B cell (primary cell): ENCODE data around the gene INPP5J. TPM values are rescaled to one million over a fixed set of nuclear protein-coding genes. Genes with fewer than 3 reads are reported as not detected.
A peak's percentile ranks its signal among the peaks of the same experiment; 100 is the strongest.

Source experiments
- ATAC-seq: fragments of 200-7000 bp; cut with Tn5 transposase; one replicate; pipeline ENCODE4 v1.10.0; 2021; ENCODE audit warnings: low read depth, mild to moderate bottlenecking, moderate number of reproducible peaks, moderate library complexity
- CTCF ChIA-PET: fragments of 350-600 bp; sonication (Branson Sonifier 250); formaldehyde crosslinking; loops from one replicate; lab custom pipeline; 2021; ENCODE audit warnings: antibody characterized with exemption, inconsistent platforms; lab: Charles Lee
- POLR2A ChIA-PET: fragments of 350-600 bp; sonication (Branson Sonifier 250); formaldehyde crosslinking; loops from one replicate; lab custom pipeline; 2021; ENCODE audit warnings: antibody characterized with exemption; lab: Charles Lee
- DNase-seq: peaks from one replicate; pipeline ENCODE4 v3.0.0; 2013
- H2AFZ ChIP-seq: 2 replicates; pipeline ENCODE4 v1.6.1; 2012; ENCODE audit warnings: mild to moderate bottlenecking, low read depth, low read length; ENCODE audit not compliant: insufficient read depth, poor library complexity, severe bottlenecking
- H3K27ac ChIP-seq, 2 donors: 1 replicate in 1 of 2; 2 replicates in 1 of 2; pipeline ENCODE4 v1.5.1; 2012 to 2013; ENCODE audit warnings: low read length in 2 of 2, mild to moderate bottlenecking in 2 of 2, moderate library complexity in 1 of 2
- H3K27me3 ChIP-seq, 4 experiments: fragments of 200-600 bp in 1 of 4; sonication (generic) in 1 of 4; replicated peaks in 1 of 4; 1 replicate in 2 of 4; 2 replicates in 2 of 4; pipeline versions ENCODE4 v1.6.1 to v1.7.0; 2013 to 2016; ENCODE audit warnings: low read length in 3 of 4, mild to moderate bottlenecking in 2 of 4, mixed read lengths in 1 of 4, moderate library complexity in 1 of 4; ENCODE audit not compliant: insufficient read depth in 4 of 4, control insufficient read depth in 3 of 4; ENCODE audit errors: control extremely low read depth in 1 of 4
- H3K36me3 ChIP-seq, 2 experiments: replicated peaks in 1 of 2; 1 replicate in 1 of 2; 2 replicates in 1 of 2; pipeline versions ENCODE4 v1.6.1 to v1.7.1; 2013; ENCODE audit warnings: low read length in 1 of 2; ENCODE audit not compliant: insufficient read depth in 2 of 2, control insufficient read depth in 1 of 2; ENCODE audit errors: control extremely low read depth in 1 of 2, extremely low read depth in 1 of 2
- H3K4me1 ChIP-seq, 2 donors: fragments of 200-600 bp in 1 of 2; sonication (generic) in 1 of 2; 1 replicate in 1 of 2; 2 replicates in 1 of 2; pipeline versions ENCODE4 v1.5.1 to v1.6.1; 2013 to 2017; ENCODE audit warnings: low read length in 2 of 2; ENCODE audit not compliant: control insufficient read depth in 2 of 2, insufficient read depth in 2 of 2
- H3K4me2 ChIP-seq: replicated peaks from 2 replicates; pipeline ENCODE3; 2012; ENCODE audit warnings: mild to moderate bottlenecking, low read depth, low read length; ENCODE audit not compliant: poor library complexity, severe bottlenecking
- H3K4me3 ChIP-seq, 5 experiments: fragments of 200-600 bp in 1 of 5; sonication (generic) in 1 of 5; 1 replicate in 3 of 5; 2 replicates in 2 of 5; pipeline versions ENCODE4 v1.5.1 to v1.7.0; 2011 to 2016; ENCODE audit warnings: low read length in 4 of 5, mild to moderate bottlenecking in 4 of 5, low read depth in 2 of 5, control low read depth in 1 of 5, moderate library complexity in 1 of 5; ENCODE audit not compliant: insufficient read depth in 1 of 5; ENCODE audit errors: control extremely low read depth in 1 of 5, extremely low read depth in 1 of 5
- H3K79me2 ChIP-seq: fragments of 200-600 bp; sonication (generic); one replicate; pipeline ENCODE4 v1.6.0; 2016; ENCODE audit warnings: low read length; ENCODE audit not compliant: control insufficient read depth, insufficient read depth
- H3K9ac ChIP-seq: fragments of 200-600 bp; sonication (generic); 2 replicates; pipeline ENCODE4 v1.6.1; 2017; ENCODE audit warnings: mild to moderate bottlenecking, low read length, moderate library complexity
- H3K9me3 ChIP-seq, 3 donors: one replicate each; pipeline versions ENCODE4 v1.6.1 to v1.7.1; 2013; ENCODE audit warnings: low read length in 2 of 3; ENCODE audit not compliant: control insufficient read depth in 2 of 3, insufficient read depth in 1 of 3; ENCODE audit errors: control extremely low read depth in 1 of 3
- H4K20me1 ChIP-seq: 2 replicates; pipeline ENCODE4 v1.6.0; 2012; ENCODE audit warnings: mild to moderate bottlenecking, low read length; ENCODE audit not compliant: insufficient read depth, control insufficient read depth, poor library complexity, severe bottlenecking
- H3K27ac Mint-ChIP-seq: one replicate; pipeline ENCODE4 v1.8.0; 2021; ENCODE audit warnings: mixed read lengths
- H3K27me3 Mint-ChIP-seq: one replicate; pipeline ENCODE4 v1.8.0; 2021; ENCODE audit warnings: mixed read lengths
- H3K4me1 Mint-ChIP-seq: one replicate; pipeline ENCODE4 v1.8.0; 2021; ENCODE audit warnings: mixed read lengths
- H3K4me3 Mint-ChIP-seq: one replicate; pipeline ENCODE4 v1.8.0; 2021; ENCODE audit warnings: mixed read lengths
- H3K9me3 Mint-ChIP-seq: one replicate; pipeline ENCODE4 v1.8.0; 2022; ENCODE audit warnings: mixed read lengths; ENCODE audit not compliant: insufficient read depth
- EZH2 ChIP-seq: IDR thresholded peaks from 2 replicates; pipeline ENCODE4 v1.6.1; 2012; ENCODE audit warnings: borderline replicate concordance, low read depth, mild to moderate bottlenecking, moderate library complexity, low read length; ENCODE audit not compliant: insufficient read depth, poor library complexity, severe bottlenecking
- WGBS: methylation state at CpG from one replicate; pipeline ENCODE4 v1.1.5; 2013; ENCODE audit warnings: missing lambda C conversion rate; ENCODE audit not compliant: insufficient coverage; 5-methylcytosine and 5-hydroxymethylcytosine counted together
- intact Hi-C: fragments of 100-400 bp; cut with micrococcal nuclease; formaldehyde crosslinking; loops from one replicate; pipeline ENCODE4 v1.10.0; 2022
- polyA plus RNA-seq: library from polyadenylated mRNA; depleted of rRNA; stranded (reverse); fragments of >200 nt; gene quantifications from 2 replicates; pipeline ENCODE4 v1.2.3, GENCODE V29; 2012
- total RNA-seq, 2 donors: library from RNA; stranded (reverse); fragments of 120-200 nt in 1 of 2; gene quantifications; 1 replicate in 1 of 2; 2 replicates in 1 of 2; pipeline versions ENCODE4 v1.2.3 to v1.2.4, GENCODE V29; 2013 to 2022
- TF ChIP-seq, protein P1 (sequence below): fragments of 200-600 bp; IDR thresholded peaks from one replicate; pipeline ENCODE4 v1.8.0; 2022; ENCODE audit warnings: antibody characterized with exemption, mild to moderate bottlenecking

Gene INPP5J
- total and polyA plus RNA-seq, 2 donors (not counting 1 experiment from before 2014, with no cell fraction given): 0.07 to 0.52 TPM

GRCh38 chr22:31148953-31149627, 26.3 kb downstream of the INPP5J start:
- H3K9ac ChIP-seq: no peak overlapping the region
- no peaks in the 10 kb centered on the region for H3K79me2 ChIP-seq
- peak; percentile 57 for DNase-seq
- peaks cover 1 to 10% (median 4%) of the 10 kb centered on the region in 3 donors for H3K9me3 ChIP-seq
- intact Hi-C loops: loop anchor here (2.0 to 5.0 kb wide), 3 partner anchors 42 to 202 kb away; partner anchors contain the start of gene SELENOM
- no peaks in the 10 kb centered on the region for H3K9me3 Mint-ChIP-seq
- H3K4me1 ChIP-seq: no peaks in the 10 kb centered on the region
- 24% methylated on average over 5 of the region's 5 CpGs for WGBS
- H3K27ac Mint-ChIP-seq: no peak overlapping the region
- H3K27me3 Mint-ChIP-seq: peaks cover 14% of the 10 kb centered on the region
- H3K4me1 Mint-ChIP-seq: no peaks in the 10 kb centered on the region
- ChIA-PET CTCF (interaction anchor here (0.9 to 2.0 kb wide), 9 partner anchors 10 to 514 kb away, joined by 3 to 7 read pairs (median 4); no protein-coding TSS in a partner anchor), POLR2A (no interaction called here)
- no peak overlapping the region for H3K4me2 ChIP-seq
- H3K4me3 ChIP-seq: no peak overlapping the region
- H4K20me1 ChIP-seq: no peaks in the 10 kb centered on the region
- ATAC-seq: peak; percentile 78
- H2AFZ ChIP-seq: no peak overlapping the region
- no peak overlapping the region for H3K4me3 Mint-ChIP-seq
- no peaks in the 10 kb centered on the region for H3K27me3 ChIP-seq
- no peaks in the 10 kb centered on the region for H3K36me3 ChIP-seq
- no peak for TF ChIP-seq EZH2
- TF ChIP-seq, protein P1, sequence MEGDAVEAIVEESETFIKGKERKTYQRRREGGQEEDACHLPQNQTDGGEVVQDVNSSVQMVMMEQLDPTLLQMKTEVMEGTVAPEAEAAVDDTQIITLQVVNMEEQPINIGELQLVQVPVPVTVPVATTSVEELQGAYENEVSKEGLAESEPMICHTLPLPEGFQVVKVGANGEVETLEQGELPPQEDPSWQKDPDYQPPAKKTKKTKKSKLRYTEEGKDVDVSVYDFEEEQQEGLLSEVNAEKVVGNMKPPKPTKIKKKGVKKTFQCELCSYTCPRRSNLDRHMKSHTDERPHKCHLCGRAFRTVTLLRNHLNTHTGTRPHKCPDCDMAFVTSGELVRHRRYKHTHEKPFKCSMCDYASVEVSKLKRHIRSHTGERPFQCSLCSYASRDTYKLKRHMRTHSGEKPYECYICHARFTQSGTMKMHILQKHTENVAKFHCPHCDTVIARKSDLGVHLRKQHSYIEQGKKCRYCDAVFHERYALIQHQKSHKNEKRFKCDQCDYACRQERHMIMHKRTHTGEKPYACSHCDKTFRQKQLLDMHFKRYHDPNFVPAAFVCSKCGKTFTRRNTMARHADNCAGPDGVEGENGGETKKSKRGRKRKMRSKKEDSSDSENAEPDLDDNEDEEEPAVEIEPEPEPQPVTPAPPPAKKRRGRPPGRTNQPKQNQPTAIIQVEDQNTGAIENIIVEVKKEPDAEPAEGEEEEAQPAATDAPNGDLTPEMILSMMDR: peak; percentile 66
- no peak overlapping the region for H3K27ac ChIP-seq

DNA sequence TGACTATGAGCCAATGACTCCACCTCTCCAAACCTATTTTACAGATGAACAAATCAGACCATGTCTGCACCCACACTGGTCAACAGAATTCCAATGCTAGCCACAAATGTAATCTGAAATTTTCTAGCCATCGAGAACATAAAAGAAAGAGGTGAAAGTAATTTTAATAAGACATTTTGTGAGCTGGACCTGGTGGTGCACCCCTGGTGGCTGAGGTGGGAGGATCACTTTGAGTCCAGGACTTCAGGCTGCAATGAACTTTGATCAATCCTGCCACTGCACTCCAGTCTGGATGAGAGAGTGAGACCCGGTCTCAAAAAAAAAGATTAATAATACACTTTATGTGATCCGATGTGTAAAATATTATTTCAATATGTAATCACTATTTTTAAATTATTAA, 27.8 kb downstream of the INPP5J start:
- ChIA-PET POLR2A (no interaction called here), CTCF (interaction anchor here (0.6 kb wide), 1 partner anchor 791 kb away, joined by 3 read pairs; no protein-coding TSS in a partner anchor)
- H3K4me2 ChIP-seq: no peak overlapping the region
- DNase-seq (no peak), ATAC-seq (no peak)
- intact Hi-C loops: no loop called here
- no peak overlapping the region for H2AFZ ChIP-seq
- no peak for TF ChIP-seq EZH2
- TF ChIP-seq, protein P1: peak; percentile 15
- no CpG with 5 or more reads among the region's 3 CpGs for WGBS
- no peaks in the 10 kb centered on the region for H4K20me1 ChIP-seq
- H3K4me1 Mint-ChIP-seq: no peaks in the 10 kb centered on the region
- H3K9me3 Mint-ChIP-seq: no peaks in the 10 kb centered on the region
- H3K9ac ChIP-seq: no peak overlapping the region
- no peaks in the 10 kb centered on the region for H3K36me3 ChIP-seq
- H3K79me2 ChIP-seq: no peaks in the 10 kb centered on the region
- no peaks in the 10 kb centered on the region for H3K4me1 ChIP-seq
- no peak overlapping the region for H3K27ac ChIP-seq
- H3K27me3 Mint-ChIP-seq: peaks cover 9% of the 10 kb centered on the region
- no peak overlapping the region for H3K4me3 ChIP-seq
- peaks cover 0 to 4% (median 4%) of the 10 kb centered on the region in 3 donors for H3K9me3 ChIP-seq
- H3K27ac Mint-ChIP-seq: no peak overlapping the region
- no peaks in the 10 kb centered on the region for H3K27me3 ChIP-seq
- H3K4me3 Mint-ChIP-seq: no peak overlapping the region
